HepG2 (cell line): ENCODE results near the gene CLTA. TPM values are rescaled to one million over a fixed set of nuclear protein-coding genes. Genes with fewer than 3 reads are reported as not detected.

Experiments used
- ARID4A ChIP-seq: sonication (generic); formaldehyde crosslinking; IDR thresholded peaks from 2 replicates; pipeline ENCODE4 v1.5.0; 2020; ENCODE audit warnings: mild to moderate bottlenecking, missing genetic modification reagents, borderline replicate concordance
- HHEX ChIP-seq: IDR thresholded peaks from 2 replicates; pipeline ENCODE4 v1.6.1; 2016; ENCODE audit warnings: control low read depth
- KDM5B ChIP-seq: sonication (generic); formaldehyde crosslinking; IDR thresholded peaks from 2 replicates; pipeline ENCODE4 v1.4.0; 2020; ENCODE audit warnings: missing genetic modification reagents, mild to moderate bottlenecking, borderline replicate concordance
- LCORL ChIP-seq, 2 experiments: fragments of 450-650 bp in 1 of 2; sonication (generic) in 1 of 2; formaldehyde crosslinking in 1 of 2; IDR thresholded peaks; 2 replicates each; pipeline versions ENCODE4 v1.5.0 to v1.6.1; 2017 to 2020; ENCODE audit warnings: antibody characterized with exemption in 1 of 2, missing genetic modification reagents in 1 of 2
- MAZ ChIP-seq, 2 experiments: sonication (generic) in 1 of 2; formaldehyde crosslinking in 1 of 2; IDR thresholded peaks; 2 replicates each; pipeline versions ENCODE4 v1.5.0 to v1.6.1; 2012 to 2020; ENCODE audit warnings: low read depth in 2 of 2, mild to moderate bottlenecking in 2 of 2, borderline replicate concordance in 1 of 2, improper control_type of control experiment in 1 of 2, low read length in 1 of 2, missing genetic modification reagents in 1 of 2, moderate library complexity in 1 of 2
- SP1 ChIP-seq, 2 experiments: fragments of 450-650 bp in 1 of 2; sonication (generic) in 1 of 2; formaldehyde crosslinking in 1 of 2; IDR thresholded peaks; 2 replicates each; pipeline versions ENCODE4 v1.4.0 to v1.6.1; 2016 to 2020; ENCODE audit warnings: missing genetic modification reagents in 1 of 2
- TEAD2 ChIP-seq: sonication (generic); formaldehyde crosslinking; IDR thresholded peaks from 2 replicates; pipeline ENCODE4 v1.9.0; 2021; ENCODE audit warnings: missing genetic modification reagents
- ZBTB43 ChIP-seq: sonication (generic); formaldehyde crosslinking; conservative IDR thresholded peaks from 2 replicates; pipeline ENCODE4 v1.4.0; 2020; ENCODE audit warnings: missing genetic modification reagents
- ZNF136 ChIP-seq: sonication (generic); formaldehyde crosslinking; IDR thresholded peaks from 2 replicates; pipeline ENCODE4 v1.8.1; 2022; ENCODE audit warnings: low read depth, mild to moderate bottlenecking, moderate library complexity, missing genetic modification reagents
- ZNF3 ChIP-seq: IDR thresholded peaks from 2 replicates; pipeline ENCODE4 v1.7.0; 2017; ENCODE audit warnings: inconsistent platforms
- polyA plus RNA-seq, 8 experiments: library from polyadenylated mRNA; depleted of rRNA in 3 of 8; stranded (reverse) in 7 of 8; unstranded in 1 of 8; fragments of >200 nt; fragmentation: Illumina TruSeq in 4 of 8; extraction: Trizol in 4 of 8; gene quantifications; 2 replicates each; pipeline versions ENCODE4 v1.2.1 to v1.2.3, GENCODE V29; 2011 to 2016; ENCODE audit warnings: low read depth in 4 of 8, missing spikeins in 1 of 8, mixed read lengths in 1 of 8; ENCODE audit not compliant: insufficient read depth in 1 of 8
- total RNA-seq, 5 experiments: library from RNA; depleted of rRNA; stranded (reverse); fragments of >200 nt; fragmentation: Illumina TruSeq; extraction: Trizol; gene quantifications; 2 replicates each; pipeline ENCODE4 v1.2.3, GENCODE V29; 2016; ENCODE audit warnings: low read depth in 1 of 5
- TF ChIP-seq, protein P1 (sequence below), 2 experiments: sonication (generic) in 1 of 2; formaldehyde crosslinking in 1 of 2; IDR thresholded peaks; 2 replicates each; pipeline versions ENCODE4 v1.4.0 to v1.6.1; 2018 to 2020; ENCODE audit warnings: missing genetic modification reagents in 2 of 2, borderline replicate concordance in 1 of 2, low read depth in 1 of 2, mild to moderate bottlenecking in 1 of 2, missing biosample characterization in 1 of 2
- TF ChIP-seq, protein P2 (sequence below), 2 experiments: sonication (generic) in 1 of 2; formaldehyde crosslinking in 1 of 2; IDR thresholded peaks; 2 replicates each; pipeline versions ENCODE4 v1.6.1 to v1.9.0; 2014 to 2022; ENCODE audit warnings: antibody characterized with exemption in 1 of 2, borderline replicate concordance in 1 of 2, inconsistent platforms in 1 of 2, low read depth in 1 of 2, missing genetic modification reagents in 1 of 2

CLTA gene
- total and polyA plus RNA-seq, 2 of the 13 experiments (the other 11 are each of a cell fraction or from before 2014, with no cell fraction given) = 143 to 222 TPM

- peak; percentile 90; the same call in 1 of the 2 replicates for TF ChIP-seq ARID4A (CRISPR knock-in tag)
- peak; percentile 52; the same call in 1 of the 2 replicates for TF ChIP-seq SP1 (IDR thresholded peaks at IDR 0.05)
- TF ChIP-seq SP1 (CRISPR knock-in tag; IDR thresholded peaks at IDR 0.05) = peak; percentile 100
- no peak for TF ChIP-seq LCORL (IDR thresholded peaks at IDR 0.05)
- TF ChIP-seq LCORL (CRISPR knock-in tag; IDR thresholded peaks at IDR 0.05) = peak; percentile 80
- TF ChIP-seq, protein P1, sequence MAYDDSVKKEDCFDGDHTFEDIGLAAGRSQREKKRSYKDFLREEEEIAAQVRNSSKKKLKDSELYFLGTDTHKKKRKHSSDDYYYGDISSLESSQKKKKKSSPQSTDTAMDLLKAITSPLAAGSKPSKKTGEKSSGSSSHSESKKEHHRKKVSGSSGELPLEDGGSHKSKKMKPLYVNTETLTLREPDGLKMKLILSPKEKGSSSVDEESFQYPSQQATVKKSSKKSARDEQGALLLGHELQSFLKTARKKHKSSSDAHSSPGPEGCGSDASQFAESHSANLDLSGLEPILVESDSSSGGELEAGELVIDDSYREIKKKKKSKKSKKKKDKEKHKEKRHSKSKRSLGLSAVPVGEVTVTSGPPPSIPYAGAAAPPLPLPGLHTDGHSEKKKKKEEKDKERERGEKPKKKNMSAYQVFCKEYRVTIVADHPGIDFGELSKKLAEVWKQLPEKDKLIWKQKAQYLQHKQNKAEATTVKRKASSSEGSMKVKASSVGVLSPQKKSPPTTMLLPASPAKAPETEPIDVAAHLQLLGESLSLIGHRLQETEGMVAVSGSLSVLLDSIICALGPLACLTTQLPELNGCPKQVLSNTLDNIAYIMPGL (CRISPR knock-in tag; IDR thresholded peaks at IDR 0.05; ENCODE audit: borderline replicate concordance in 1 of 2, low read depth in 1 of 2) = peak in 1 of 2 experiments; percentile 83
- TF ChIP-seq MAZ (IDR thresholded peaks at IDR 0.05; ENCODE audit: borderline replicate concordance, low read depth, low read length) = peak; percentile 96; the same call in 1 of the 2 replicates
- TF ChIP-seq MAZ (CRISPR knock-in tag; IDR thresholded peaks at IDR 0.05; ENCODE audit: low read depth) = peak; percentile 98
- peak; percentile 87; the same call in 1 of the 2 replicates for TF ChIP-seq KDM5B (CRISPR knock-in tag)
- TF ChIP-seq ZNF3 (CRISPR knock-in tag) = no peak
- TF ChIP-seq ZBTB43 = no peak
- TF ChIP-seq ZNF136 (CRISPR knock-in tag) = 0 out of 2 replicates have a peak, but pooled peaks have one; percentile 60
- TF ChIP-seq TEAD2 (CRISPR knock-in tag) = no peak
- TF ChIP-seq, protein P2, sequence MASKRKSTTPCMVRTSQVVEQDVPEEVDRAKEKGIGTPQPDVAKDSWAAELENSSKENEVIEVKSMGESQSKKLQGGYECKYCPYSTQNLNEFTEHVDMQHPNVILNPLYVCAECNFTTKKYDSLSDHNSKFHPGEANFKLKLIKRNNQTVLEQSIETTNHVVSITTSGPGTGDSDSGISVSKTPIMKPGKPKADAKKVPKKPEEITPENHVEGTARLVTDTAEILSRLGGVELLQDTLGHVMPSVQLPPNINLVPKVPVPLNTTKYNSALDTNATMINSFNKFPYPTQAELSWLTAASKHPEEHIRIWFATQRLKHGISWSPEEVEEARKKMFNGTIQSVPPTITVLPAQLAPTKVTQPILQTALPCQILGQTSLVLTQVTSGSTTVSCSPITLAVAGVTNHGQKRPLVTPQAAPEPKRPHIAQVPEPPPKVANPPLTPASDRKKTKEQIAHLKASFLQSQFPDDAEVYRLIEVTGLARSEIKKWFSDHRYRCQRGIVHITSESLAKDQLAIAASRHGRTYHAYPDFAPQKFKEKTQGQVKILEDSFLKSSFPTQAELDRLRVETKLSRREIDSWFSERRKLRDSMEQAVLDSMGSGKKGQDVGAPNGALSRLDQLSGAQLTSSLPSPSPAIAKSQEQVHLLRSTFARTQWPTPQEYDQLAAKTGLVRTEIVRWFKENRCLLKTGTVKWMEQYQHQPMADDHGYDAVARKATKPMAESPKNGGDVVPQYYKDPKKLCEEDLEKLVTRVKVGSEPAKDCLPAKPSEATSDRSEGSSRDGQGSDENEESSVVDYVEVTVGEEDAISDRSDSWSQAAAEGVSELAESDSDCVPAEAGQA (IDR thresholded peaks at IDR 0.05; ENCODE audit: low read depth) = peak; percentile 85
- TF ChIP-seq, protein P2 (CRISPR knock-in tag; IDR thresholded peaks at IDR 0.05; ENCODE audit: borderline replicate concordance) = no peak
- TF ChIP-seq HHEX (CRISPR knock-in tag) = no peak
Measured at GRCh38 chr9:36258208-36258995, 67.7 kb downstream of the CLTA start, which contains the start of gene GNE (continued).
